Measurements from ENCODE around the gene ZNF747. TPM values are rescaled to one million over a fixed set of nuclear protein-coding genes. Genes with fewer than 3 reads are reported as not detected.
"Not testable (repeated sequence)": the region's sequence is repeated elsewhere in the genome, so short reads cannot be mapped to it uniquely, and the experiment has no call there.

ZNF747 gene
- total RNA-seq, 1 donor from 2014 or later: 8.0 TPM

DNA sequence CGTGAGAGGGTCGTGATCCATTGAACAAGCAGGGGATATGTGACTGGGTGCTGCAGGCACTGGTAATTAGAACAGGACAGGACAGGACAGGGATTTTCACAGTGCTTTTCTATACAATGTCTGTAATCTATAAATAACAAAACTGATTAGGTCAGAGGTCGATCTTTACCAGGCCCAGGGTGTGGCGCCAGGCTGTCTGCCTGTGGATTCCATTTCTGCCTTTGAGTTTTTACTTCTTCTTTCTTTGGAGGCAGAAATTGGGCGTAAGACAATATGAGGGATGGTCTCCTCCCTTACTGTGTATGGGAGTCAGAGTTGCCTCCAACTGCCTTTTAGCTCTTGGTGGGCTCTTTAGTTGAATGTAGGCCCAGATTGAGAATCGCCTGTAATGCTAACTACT, 25.0 kb upstream of the ZNF747 start:
- intact Hi-C loops (cut with DNase I): no loop called here
- ATAC-seq (ENCODE audit: poor library complexity) (no peak), DNase-seq (no peak)

DNA sequence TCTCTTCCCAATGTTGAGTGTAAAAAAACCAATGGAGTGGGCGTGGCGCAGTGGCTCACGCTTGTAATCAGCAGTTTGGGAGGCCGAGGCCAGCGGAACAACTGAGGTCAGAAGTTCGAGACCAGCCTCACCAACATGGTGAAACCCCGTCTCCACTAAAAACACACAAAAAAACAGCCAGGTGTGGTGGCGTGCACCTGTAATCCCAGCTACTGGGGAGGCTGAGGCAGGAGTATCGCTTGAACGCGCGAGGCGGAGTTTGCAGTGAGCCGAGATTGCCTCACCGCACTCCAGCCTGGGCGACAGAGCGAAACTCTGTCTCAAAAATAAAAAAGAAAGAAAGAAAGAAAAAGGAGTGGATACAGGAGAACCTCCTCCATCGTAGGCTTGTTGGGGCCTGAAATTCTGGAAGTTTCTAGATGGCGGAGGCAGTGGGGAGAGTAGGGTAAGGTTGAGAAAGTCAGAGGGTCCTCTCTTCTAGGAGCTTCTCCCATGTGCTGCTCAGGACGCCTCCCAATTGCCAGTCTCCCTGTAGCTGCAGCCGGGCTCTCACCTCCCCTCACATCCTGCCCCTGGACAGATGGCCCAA, 24.2 kb upstream of the ZNF747 start:
- intact Hi-C loops (cut with DNase I): no loop called here
- no peak for DNase-seq
- no peak for ATAC-seq (ENCODE audit: poor library complexity)

DNA sequence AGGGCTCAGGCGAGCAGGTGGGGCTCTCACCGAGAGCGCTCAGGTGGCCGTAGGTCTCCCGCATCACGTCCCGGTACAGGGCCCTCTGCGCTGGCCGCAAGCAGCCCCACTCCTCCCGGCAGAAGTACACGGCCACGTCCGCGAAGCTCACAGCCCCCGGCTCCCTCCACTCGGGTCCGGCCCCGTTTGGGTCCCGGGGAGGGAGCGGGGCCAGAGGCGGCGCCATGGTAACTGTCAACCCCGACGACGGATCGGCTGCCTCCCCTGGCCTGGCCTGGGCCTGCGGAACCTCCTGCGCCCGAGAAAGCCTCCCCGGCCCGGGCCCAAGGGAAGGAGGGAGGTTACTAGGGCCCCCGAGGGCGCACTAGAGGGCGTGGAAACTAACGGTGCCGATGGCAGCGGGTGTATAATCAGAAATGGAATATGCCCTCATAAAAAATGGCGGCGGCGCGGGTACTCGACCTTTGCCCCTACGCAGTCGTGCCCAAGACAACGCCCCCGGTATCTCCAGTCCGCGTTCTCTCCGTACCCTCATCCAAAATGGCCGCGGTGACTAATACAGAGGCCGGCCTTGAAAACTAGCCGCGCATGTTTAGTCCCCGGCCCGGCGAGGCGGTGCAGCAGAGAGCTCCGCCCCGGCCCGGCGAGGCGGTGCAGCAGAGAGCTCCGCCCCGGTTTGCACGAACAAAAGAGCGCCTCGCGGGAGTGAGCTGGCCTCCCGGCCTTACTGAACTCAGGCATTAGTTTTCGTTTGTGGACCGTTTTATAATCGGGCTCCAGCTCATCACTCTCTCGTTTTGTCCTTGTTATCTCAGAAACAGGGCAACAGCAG, 23.5 kb upstream of the ZNF747 start, which contains the start of gene ZNF764:
Gene ZNF764, minus strand, starts transcription at position 418 of the 832 bp plus-strand sequence. Its CDS starts 192 bp downstream, at position 226.
- DNase-seq: peak; percentile 98
- intact Hi-C loops (cut with DNase I): no loop called here
- peak; percentile 96 for ATAC-seq (ENCODE audit: poor library complexity)

DNA sequence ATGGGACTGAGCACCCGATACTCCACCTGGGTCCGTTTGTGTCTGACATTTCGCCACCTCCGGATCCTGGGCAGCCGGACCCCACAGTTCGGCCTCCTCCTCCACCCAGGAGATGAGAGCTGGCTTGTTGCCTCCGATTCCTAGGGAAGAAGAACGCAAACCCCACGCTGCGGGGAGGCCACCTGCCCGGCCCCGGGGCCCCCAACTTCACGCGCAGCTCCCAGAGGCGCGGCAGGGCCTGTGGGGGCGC, 23.0 kb upstream of the ZNF747 start:
- DNase-seq: no peak
- peak; percentile 1 for ATAC-seq (ENCODE audit: poor library complexity)
- intact Hi-C loops (cut with DNase I): no loop called here

DNA sequence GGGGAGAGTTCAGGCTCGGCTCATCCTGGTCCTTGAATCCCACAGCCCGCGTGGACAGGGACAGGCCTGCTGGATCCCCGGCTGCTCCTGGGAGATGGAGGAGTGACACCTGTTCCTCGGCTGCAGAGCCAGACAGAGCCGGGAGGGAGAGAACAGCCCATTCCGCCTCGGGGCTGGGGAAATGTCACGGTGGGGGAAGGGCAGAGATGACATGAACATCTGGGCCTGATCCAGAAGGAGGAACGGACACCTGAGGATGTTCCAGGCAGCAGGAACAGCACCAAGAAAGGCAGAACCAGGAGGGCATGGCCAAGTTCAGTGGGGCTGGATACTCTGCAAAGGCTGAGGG, 21.4 kb upstream of the ZNF747 start:
- no peak for ATAC-seq (ENCODE audit: poor library complexity)
- no peak for DNase-seq
- intact Hi-C loops (cut with DNase I): no loop called here

DNA sequence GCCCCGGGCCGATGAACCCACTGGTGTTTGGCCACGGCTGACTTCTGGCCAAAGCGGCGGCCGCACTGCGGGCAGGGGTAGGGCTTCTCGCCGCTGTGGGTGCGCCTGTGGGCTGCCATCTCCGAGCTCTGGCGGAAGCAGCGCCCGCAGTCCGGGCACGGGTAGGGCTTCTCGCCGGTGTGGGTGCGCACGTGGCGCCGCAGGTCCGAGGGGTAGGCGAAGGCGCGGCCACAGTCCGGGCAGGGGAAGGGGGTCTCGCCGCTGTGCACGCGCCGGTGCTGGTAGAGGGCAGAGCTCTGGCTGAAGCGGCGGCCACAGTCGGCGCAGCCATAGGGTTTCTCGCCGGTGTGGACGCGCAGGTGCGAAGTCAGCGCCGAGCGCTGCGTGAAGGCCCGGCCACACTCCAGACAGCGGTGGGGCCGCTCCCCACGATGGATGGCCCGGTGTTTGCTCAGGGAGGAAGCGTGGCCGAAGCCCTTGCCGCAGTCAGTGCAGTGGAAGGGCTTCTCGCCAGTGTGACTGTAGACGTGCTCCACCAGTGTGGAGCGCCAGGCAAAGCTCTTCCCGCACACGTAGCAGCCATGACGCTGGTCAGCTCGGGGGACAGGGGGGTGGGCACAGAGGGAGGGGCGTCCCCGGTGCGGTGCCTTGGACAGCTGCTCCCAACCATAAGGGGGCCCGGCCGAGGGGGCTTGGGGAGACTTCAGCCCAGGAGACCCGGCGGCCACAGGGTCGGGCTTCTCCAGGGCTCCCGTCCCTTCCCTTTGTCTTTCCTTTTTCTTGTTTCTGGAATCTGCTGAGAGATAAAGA, 20.9 kb upstream of the ZNF747 start:
- ATAC-seq (ENCODE audit: poor library complexity) (no peak), DNase-seq (no peak)
- intact Hi-C loops (cut with DNase I): no loop called here

DNA sequence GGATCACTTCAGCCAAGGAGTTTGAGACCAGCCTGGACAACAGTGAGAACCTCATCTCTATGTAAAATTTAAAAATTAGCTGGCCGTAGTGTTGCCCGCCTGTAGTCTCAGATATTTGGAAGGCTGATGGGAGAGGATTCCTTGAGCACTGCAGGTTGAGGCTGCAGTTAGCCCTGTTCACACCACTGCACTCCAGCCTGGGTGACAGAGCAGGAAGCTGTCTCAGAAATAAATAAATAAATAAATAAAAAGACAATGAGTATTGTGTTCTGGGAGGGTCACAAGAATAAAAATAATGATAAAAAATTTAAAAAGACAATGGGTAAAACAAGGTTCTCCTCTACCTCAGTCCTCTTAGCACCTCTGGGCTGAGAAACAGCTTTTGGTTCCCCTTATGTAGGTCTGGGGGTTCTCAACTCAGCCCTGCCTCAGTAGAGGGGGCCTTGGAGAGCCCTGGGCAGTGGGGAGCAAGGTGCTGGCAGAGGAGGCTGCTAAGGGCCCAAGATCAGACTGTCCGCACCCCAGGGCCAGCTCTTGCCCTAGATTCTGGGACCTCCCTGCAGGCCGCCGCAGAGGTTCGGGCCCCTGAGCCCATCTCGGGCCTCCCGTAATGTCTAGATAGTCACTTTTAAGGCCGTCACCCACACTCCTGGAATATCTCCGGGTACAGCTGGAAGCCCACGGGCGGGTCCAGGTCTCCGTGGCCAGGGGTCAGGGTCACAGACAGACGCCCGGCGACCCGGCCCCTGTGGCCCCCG, 20.1 kb upstream of the ZNF747 start:
- intact Hi-C loops (cut with DNase I): no loop called here
- no peak for ATAC-seq (ENCODE audit: poor library complexity)
- no peak for DNase-seq

DNA sequence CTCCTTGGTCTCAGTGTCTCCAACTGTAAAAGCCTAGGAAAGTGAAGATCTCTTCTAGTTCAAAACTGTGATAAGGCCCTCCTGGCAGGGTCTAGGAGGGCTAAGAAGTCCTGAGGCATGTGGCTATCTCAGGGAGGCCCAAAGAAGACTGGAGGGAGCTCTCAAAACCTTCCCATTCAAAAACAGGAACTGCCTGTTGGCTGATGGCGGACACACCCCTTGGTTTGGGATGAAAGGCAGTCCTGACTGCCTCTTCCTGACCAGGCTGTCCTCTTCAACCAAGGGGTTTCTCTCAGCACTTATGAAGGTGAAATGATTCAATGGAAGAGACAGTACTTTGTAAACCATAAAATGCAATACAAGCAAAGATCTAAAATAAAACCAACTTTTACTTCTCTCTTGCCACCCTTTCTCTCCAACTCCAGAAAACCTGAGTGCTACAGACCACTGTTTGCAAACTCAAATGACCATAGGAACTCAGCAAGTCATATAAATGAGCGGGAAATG, 18.8 kb upstream of the ZNF747 start:
- no peak for ATAC-seq (ENCODE audit: poor library complexity)
- intact Hi-C loops (cut with DNase I): no loop called here
- DNase-seq: no peak

DNA sequence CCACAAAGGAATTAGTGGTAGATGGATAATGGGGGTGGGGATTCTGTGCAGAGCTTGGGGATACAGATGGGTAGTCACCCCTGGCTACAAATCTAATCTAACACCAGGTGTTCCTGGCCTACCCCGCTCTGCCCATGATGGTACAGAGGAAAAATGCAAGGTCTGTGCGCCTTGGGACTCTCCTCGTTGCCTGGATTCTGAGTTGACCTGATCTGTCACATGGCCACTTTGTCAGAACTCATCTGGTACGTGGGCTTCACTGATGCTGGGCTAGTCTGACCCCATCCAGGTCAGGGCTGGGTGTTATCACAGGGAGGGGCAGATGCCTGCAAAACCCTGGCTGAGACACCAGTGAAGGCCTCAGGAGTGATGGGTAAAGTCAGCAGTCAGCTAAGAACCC, 18.3 kb upstream of the ZNF747 start:
- DNase-seq: no peak
- ATAC-seq (ENCODE audit: poor library complexity): no peak
- intact Hi-C loops (cut with DNase I): no loop called here

DNA sequence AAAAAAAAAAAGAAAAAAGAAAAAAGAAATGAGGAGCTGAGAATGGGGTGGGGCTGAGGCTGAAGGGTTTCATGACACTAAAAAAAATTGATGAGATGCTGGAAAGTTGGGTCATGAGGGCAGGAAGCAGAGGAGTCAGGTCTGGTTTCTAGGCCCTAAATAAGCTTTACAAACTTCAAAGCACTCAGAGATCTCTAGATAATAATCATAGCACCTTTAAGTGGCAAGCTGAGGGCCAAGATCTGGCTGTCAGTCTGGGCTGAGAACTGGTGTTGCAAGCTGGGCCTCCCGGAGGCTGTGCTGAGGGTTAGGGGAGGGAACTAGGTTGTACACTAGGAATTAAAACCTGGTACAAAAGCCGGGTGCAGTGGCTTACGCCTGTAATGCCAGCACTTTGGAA, 17.1 kb upstream of the ZNF747 start:
- DNase-seq: no peak
- no peak for ATAC-seq (ENCODE audit: poor library complexity)

DNA sequence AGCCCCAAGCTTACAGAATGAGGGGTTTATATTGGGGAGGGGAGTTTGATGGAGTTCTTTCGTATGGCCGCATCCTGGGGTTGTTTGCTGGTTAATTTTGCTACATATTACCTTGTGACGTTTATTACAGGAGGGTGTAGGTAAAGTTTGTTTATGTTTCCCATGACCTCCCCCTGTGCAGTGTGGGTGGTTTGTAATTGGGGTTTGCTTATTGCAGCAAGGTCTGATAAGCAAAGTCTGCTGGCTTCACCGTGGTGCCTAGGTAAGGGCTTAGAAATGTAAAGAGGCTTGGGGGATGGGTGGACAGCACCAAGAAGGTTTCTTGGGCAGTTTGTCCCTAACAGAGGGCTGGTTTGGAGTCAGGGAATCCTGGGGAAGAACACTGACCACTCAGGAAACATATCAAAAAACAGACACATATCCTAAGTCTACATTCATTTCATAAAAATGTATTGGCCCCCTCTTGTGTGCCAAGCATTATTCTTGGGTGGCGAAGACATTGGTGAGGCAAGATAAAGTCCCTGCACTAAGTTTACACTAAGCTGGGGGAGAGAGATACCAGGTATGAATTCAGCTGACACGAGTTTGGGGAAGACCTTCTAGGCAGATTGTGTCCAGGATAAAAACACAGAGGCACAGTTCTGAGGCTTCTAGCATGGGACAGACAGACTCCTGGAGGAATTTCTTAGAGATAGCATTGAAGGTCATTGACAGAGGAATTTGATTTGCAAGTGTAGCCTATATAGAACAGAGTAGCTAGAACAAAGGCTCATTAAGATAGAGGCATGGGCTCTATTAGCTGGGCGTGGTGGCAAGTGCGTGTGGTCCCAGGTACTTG, 14.0 kb upstream of the ZNF747 start:
- ATAC-seq (ENCODE audit: poor library complexity): no peak
- no peak for DNase-seq
- intact Hi-C loops (cut with DNase I): no loop called here

More for the DNA sequence above, 17.1 kb upstream of the ZNF747 start:
- intact Hi-C loops (cut with DNase I): no loop called here

DNA sequence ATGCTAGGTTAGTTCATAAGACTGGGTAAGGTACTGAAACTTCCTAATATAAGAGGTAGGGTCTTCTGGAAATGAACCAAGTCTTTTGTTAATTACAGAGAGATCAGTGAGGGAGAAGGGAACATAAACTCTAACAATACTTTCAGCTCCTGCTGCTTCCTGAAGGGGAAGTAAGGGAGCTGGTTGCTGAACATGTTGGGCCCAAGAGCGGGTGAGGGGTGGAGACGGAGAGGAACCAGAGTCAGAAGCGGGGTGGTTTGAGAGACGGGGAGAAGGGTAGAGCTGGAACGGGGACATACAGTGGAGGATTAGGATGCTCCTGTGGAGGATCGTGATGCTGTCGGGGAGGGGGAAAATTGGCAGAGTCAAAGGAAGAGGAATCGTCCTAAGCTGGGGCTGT, 11.5 kb upstream of the ZNF747 start:
- DNase-seq: no peak
- no peak for ATAC-seq (ENCODE audit: poor library complexity)
- intact Hi-C loops (cut with DNase I): no loop called here

DNA sequence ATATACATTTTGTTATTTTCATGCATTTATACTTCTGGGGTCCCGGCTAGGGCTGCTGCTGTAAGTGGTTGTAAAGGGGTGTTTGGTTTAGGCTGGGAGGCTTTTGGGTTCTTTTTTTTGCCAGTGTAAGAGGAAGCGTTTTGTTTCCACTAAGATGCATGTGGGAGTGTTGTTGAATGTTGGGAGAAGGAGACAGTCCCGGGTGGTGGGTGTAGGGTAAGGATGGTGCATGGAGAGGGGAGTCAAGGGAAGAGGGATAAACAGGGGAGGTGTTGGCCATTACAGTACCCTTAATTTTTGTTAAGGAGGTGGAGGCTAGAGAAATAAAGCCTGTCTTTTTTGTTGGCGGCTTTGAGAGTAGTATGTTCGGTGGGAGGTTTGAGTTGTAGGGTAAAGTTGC, 8.4 kb upstream of the ZNF747 start:
- intact Hi-C loops (cut with DNase I): no loop called here
- DNase-seq: no peak
- no peak for ATAC-seq (ENCODE audit: poor library complexity)

DNA sequence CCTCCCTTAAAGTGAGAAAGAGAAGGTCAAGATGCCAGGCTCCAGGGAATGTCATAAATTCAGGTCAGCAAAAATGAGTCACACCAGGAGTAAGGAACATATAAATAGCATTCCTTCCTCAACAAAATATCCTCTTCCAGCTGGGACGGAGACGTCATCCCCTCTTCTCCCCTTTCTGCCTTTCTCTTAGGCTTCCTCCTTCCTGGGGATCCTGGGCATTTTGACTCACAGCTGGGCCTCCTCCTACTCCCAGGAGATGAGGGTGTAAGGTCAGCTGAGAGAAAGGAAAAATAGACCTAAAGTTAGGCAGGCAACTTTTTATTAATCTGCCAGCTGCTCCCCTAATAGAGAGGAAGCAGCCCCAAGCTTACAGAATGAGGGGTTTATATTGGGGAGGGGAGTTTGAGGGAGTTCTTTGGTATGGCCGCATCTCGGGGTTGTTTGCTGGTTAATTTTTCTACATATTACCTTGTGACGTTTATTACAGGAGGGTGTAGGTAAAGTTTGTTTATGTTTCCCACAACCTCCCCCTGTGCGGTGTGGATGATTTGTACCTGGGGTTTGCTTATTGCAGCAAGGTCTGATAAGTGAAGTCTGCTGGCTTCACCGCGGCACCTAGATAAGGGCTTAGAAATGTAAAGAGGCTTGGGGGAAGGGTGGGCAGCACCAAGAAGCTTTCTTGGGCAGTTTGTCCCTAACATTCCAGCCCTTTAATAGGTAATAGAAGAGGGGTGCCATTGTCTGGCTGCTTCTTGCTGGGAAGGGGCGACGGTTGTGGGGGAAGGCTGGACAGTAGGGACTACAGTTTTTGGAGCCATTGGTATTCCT, 7.1 kb upstream of the ZNF747 start:
- intact Hi-C loops (cut with DNase I): no loop called here
- ATAC-seq (ENCODE audit: poor library complexity) (no peak), DNase-seq (no peak)

DNA sequence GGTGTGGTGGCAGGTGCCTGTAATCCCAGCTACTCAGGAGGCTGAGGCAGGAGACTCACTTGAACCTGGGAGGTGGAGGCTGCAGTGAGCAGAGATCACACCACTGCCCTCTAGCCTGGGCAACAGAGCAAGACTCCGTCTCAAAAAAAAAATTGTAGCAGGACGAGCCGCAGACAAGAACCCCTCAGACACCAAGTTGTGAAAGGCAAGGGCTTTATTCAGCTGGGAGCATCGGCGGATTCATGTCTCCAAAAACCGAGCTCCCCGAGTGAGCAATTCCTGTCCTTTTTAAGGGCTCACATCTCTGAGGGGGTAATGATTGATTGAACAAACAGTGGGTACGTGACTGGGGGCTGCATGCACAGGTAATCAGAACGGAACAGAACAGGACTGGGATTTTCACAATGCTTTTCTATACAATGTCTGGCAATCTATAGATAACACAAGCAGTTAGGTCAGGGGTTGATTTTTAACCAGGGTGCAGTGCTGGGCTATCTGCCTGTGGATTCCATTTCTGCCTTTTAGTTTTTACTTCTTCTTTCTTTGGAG, 6.3 kb upstream of the ZNF747 start:
- ATAC-seq (ENCODE audit: poor library complexity); DNase-seq; intact Hi-C loops (cut with DNase I): not testable (repeated sequence)

DNA sequence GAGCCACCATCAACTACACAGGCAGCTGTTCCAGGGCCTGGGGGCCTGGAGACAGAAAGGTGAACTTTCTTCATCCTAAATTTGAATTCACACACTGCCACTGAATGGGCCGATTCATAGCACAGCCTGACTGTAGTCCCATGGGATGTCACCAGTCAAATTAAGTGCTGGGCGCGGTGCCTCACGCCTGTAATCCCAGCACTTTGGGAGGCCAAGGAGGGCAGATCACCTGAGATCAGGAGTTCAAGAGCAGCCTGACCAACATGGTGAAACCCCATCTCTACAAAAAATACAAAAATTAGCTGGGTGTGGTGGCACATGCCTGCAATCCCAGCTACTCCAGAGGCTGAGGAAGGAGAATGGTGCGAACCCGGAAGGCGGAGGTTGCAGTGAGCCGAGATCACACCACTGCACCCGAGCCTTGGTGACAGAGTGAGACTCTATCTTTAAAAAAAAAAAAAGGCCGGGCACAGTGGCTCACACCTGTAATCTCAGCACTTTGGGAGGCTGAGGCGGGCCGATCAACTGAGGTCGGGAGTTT, 5.4 kb upstream of the ZNF747 start:
- ATAC-seq (ENCODE audit: poor library complexity); intact Hi-C loops (cut with DNase I); DNase-seq: not testable (repeated sequence)

Data from Right ventricle myocardium superior (tissue), 1 donor.